ENCODE measurements around the gene MAST4. TPM values are rescaled to one million over a fixed set of nuclear protein-coding genes. Genes with fewer than 3 reads are reported as not detected.

MAST4 gene
- total and polyA plus RNA-seq, 2 donors from 2014 or later = 27.3 to 31.4 TPM

DNA sequence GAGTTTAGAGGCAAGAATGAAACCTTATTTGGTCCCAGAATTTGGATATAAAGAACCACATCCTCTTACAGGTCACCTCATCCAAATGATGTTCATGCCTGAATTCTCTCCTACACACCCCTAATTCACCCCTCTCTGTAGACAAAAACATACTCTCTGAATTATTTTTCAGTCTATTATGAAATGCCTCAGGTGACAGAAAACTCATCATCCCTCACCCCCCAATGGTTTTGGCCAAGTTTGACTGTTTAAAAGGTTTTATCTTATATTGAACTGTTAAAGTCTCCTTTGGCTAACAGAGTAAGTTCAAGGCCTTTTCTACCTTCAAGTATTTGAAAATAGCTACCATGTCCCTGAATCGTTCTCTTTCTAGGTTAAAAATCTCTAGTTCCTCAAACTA lies 602.7 kb downstream of the MAST4 start:
- no peaks in the 10 kb centered on the region for H3K27me3 ChIP-seq (ENCODE audit: control insufficient read depth, insufficient read depth, low read length)
- no peak overlapping the region for H3K4me3 ChIP-seq (ENCODE audit: low read length in 3 of 3)
- TF ChIP-seq, protein P1, sequence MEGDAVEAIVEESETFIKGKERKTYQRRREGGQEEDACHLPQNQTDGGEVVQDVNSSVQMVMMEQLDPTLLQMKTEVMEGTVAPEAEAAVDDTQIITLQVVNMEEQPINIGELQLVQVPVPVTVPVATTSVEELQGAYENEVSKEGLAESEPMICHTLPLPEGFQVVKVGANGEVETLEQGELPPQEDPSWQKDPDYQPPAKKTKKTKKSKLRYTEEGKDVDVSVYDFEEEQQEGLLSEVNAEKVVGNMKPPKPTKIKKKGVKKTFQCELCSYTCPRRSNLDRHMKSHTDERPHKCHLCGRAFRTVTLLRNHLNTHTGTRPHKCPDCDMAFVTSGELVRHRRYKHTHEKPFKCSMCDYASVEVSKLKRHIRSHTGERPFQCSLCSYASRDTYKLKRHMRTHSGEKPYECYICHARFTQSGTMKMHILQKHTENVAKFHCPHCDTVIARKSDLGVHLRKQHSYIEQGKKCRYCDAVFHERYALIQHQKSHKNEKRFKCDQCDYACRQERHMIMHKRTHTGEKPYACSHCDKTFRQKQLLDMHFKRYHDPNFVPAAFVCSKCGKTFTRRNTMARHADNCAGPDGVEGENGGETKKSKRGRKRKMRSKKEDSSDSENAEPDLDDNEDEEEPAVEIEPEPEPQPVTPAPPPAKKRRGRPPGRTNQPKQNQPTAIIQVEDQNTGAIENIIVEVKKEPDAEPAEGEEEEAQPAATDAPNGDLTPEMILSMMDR (IDR thresholded peaks at IDR 0.05; ENCODE audit: borderline replicate concordance, extremely low read depth, insufficient read depth) = no peak
- intact Hi-C loops (cut with DNase I) = no loop called here
- no peak for DNase-seq
- H3K36me3 ChIP-seq (ENCODE audit: control insufficient read depth in 2 of 3, insufficient read depth in 3 of 3, low read length in 3 of 3) = no peaks in the 10 kb centered on the region
- no peak overlapping the region for H3K9ac ChIP-seq (ENCODE audit: low read length in 3 of 3)
- no peaks in the 10 kb centered on the region for H3K4me1 ChIP-seq (ENCODE audit: control insufficient read depth in 2 of 3, insufficient read depth in 2 of 3, low read depth in 1 of 3, low read length in 3 of 3)
- no peaks in the 10 kb centered on the region for H3K9me3 ChIP-seq (ENCODE audit: control insufficient read depth in 2 of 3, insufficient read depth in 1 of 3, low read length in 3 of 3)
- FAIRE-seq = no peak
- H3K27ac ChIP-seq (ENCODE audit: low read depth in 2 of 2, low read length in 2 of 2) = no peak overlapping the region

DNA sequence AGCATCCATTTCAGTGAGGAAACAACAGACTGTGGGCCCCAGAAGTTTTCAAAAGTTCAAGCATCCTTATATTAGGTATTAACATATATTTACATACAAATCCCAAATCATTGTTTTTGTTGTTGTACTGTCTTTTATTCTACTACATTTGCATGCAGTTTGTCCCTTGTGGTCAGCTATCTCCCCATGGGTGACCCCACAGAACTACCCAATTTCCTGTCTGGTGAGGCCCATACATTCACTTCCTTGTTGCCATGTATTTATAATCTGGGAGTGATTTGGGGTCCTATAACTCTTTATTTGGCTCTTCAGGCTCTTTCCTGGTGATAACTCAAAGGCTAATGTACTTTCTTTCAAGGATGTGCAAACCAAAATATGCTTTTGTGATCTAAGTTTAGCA lies 603.7 kb downstream of the MAST4 start:
- Histone ChIP-seq H3K9ac (ENCODE audit: low read length in 3 of 3) (no peak overlapping the region), H3K36me3 (ENCODE audit: control insufficient read depth in 2 of 3, insufficient read depth in 3 of 3, low read length in 3 of 3) (no peaks in the 10 kb centered on the region), H3K27me3 (ENCODE audit: control insufficient read depth, insufficient read depth, low read length) (no peaks in the 10 kb centered on the region), H3K27ac (ENCODE audit: low read depth in 2 of 2, low read length in 2 of 2) (no peak overlapping the region), H3K9me3 (ENCODE audit: control insufficient read depth in 2 of 3, insufficient read depth in 1 of 3, low read length in 3 of 3) (no peaks in the 10 kb centered on the region), H3K4me1 (ENCODE audit: control insufficient read depth in 2 of 3, insufficient read depth in 2 of 3, low read depth in 1 of 3, low read length in 3 of 3) (no peaks in the 10 kb centered on the region), H3K4me3 (ENCODE audit: low read length in 3 of 3) (no peak overlapping the region)
- TF ChIP-seq, protein P1 (IDR thresholded peaks at IDR 0.05; ENCODE audit: borderline replicate concordance, extremely low read depth, insufficient read depth) = no peak
- DNase-seq (no peak), FAIRE-seq (no peak)
- intact Hi-C loops (cut with DNase I) = no loop called here

DNA sequence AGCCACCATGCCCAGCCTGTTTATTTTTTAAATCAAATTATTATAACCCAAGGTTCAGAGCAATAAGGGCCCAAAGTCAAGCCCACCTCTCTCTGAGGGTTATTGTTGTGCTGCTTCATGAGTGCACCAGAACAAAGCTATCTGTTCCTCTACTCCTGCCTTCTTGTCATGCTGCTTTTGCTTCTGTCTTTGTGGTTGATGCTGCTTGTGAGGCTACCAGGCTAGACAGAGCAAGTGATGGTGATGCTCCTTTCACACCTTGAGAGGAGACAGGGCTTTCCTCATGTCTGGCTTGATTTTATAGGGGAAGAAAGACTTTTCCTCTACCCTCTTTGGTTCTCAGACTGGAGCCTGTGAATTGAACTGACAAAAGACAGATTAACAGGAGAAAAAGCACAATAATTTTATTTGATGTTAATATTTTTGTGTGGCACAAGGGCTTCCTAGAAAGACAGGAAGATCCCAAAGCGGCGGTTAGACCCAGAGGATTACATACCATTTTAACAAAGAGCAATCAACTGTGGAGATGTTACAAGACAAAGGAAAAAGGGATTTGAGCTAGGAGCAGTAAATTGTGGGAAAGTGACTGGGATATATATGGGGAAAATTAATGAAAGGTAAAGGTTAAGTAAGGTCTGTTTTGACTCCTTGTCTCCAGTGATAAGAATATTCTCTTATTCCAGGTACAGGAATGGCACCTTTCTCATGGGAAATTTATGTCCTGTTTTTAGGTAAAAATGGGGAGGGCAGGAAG lies 604.8 kb downstream of the MAST4 start:
- Histone ChIP-seq H3K36me3 (ENCODE audit: control insufficient read depth in 2 of 3, insufficient read depth in 3 of 3, low read length in 3 of 3) (no peaks in the 10 kb centered on the region), H3K4me3 (ENCODE audit: low read length in 3 of 3) (no peak overlapping the region), H3K9me3 (ENCODE audit: control insufficient read depth in 2 of 3, insufficient read depth in 1 of 3, low read length in 3 of 3) (no peaks in the 10 kb centered on the region), H3K4me1 (ENCODE audit: control insufficient read depth in 2 of 3, insufficient read depth in 2 of 3, low read depth in 1 of 3, low read length in 3 of 3) (no peaks in the 10 kb centered on the region), H3K9ac (ENCODE audit: low read length in 3 of 3) (no peak overlapping the region), H3K27me3 (ENCODE audit: control insufficient read depth, insufficient read depth, low read length) (no peaks in the 10 kb centered on the region), H3K27ac (ENCODE audit: low read depth in 2 of 2, low read length in 2 of 2) (no peak overlapping the region)
- FAIRE-seq (no peak), DNase-seq (no peak)
- intact Hi-C loops (cut with DNase I) = no loop called here
- TF ChIP-seq, protein P1 (IDR thresholded peaks at IDR 0.05; ENCODE audit: borderline replicate concordance, extremely low read depth, insufficient read depth) = no peak
